Breast epithelium (tissue), 4 donors: ENCODE results near the gene CAMKK1. TPM values are rescaled to one million over a fixed set of nuclear protein-coding genes. Genes with fewer than 3 reads are reported as not detected.
A peak's percentile ranks its signal among the peaks of the same experiment; 100 is the strongest.

Experiments used
- DNase-seq, 2 donors: peaks; one replicate each; pipeline ENCODE4 v3.0.0-alpha.2; 2019; ENCODE audit warnings: low spot score in 2 of 2
- H3K27ac ChIP-seq, 2 donors: fragments of 200-600 bp; sonication (generic) in 1 of 2; one replicate each; pipeline ENCODE4 v1.5.1; 2016 to 2019; ENCODE audit warnings: mild to moderate bottlenecking in 1 of 2
- H3K27me3 ChIP-seq, 2 donors: fragments of 200-600 bp; sonication (generic) in 1 of 2; one replicate each; pipeline versions ENCODE4 v1.5.1 to v1.6.0; 2017 to 2019; ENCODE audit warnings: control low read depth in 1 of 2, mild to moderate bottlenecking in 1 of 2
- H3K36me3 ChIP-seq: fragments of 200-600 bp; one replicate; pipeline ENCODE4 v1.5.1; 2019
- H3K4me1 ChIP-seq, 2 donors: fragments of 200-600 bp; sonication (generic); one replicate each; pipeline ENCODE4 v1.5.1; 2016 to 2019; ENCODE audit warnings: control low read depth in 1 of 2
- H3K4me3 ChIP-seq, 3 donors: fragments of 200-600 bp; sonication (generic); 1 replicate in 2 of 3; 2 replicates in 1 of 3; pipeline ENCODE4 v1.5.1; 2016 to 2019; ENCODE audit warnings: mild to moderate bottlenecking in 3 of 3, moderate library complexity in 2 of 3
- H3K9me3 ChIP-seq, 2 donors: fragments of 200-600 bp; sonication (generic) in 1 of 2; one replicate each; pipeline ENCODE4 v1.5.1; 2016 to 2019; ENCODE audit warnings: control low read depth in 1 of 2
- POLR2A ChIP-seq: fragments of 450-650 bp; IDR thresholded peaks from one replicate; pipeline ENCODE4 v1.6.1; 2016; ENCODE audit warnings: antibody characterized with exemption, mild to moderate bottlenecking, moderate library complexity
- POLR2AphosphoS5 ChIP-seq, 3 donors: sonication (generic); formaldehyde crosslinking; IDR thresholded peaks; one replicate each; pipeline ENCODE4 v1.6.1; 2017; ENCODE audit warnings: antibody characterized with exemption in 3 of 3
- intact Hi-C: fragments of 100-400 bp; cut with DNase I; formaldehyde crosslinking; loops from one replicate; pipeline ENCODE4 v1.15.1; 2023; ENCODE audit warnings: low total_unique reads
- total RNA-seq, 3 donors: library from RNA; depleted of rRNA; stranded (reverse); fragments of >200 nt; gene quantifications; one replicate each; pipeline ENCODE4 v1.1.0, GENCODE V29; 2016
- TF ChIP-seq, protein P1 (sequence below), 3 donors: fragments of 450-650 bp; IDR thresholded peaks; one replicate each; pipeline ENCODE4 v1.5.1; 2016 to 2017; ENCODE audit warnings: antibody characterized with exemption in 3 of 3, mild to moderate bottlenecking in 3 of 3, moderate library complexity in 3 of 3

Gene CAMKK1
- total RNA-seq, 3 donors from 2014 or later = 3.0 to 7.8 (median 6.9) TPM

DNA sequence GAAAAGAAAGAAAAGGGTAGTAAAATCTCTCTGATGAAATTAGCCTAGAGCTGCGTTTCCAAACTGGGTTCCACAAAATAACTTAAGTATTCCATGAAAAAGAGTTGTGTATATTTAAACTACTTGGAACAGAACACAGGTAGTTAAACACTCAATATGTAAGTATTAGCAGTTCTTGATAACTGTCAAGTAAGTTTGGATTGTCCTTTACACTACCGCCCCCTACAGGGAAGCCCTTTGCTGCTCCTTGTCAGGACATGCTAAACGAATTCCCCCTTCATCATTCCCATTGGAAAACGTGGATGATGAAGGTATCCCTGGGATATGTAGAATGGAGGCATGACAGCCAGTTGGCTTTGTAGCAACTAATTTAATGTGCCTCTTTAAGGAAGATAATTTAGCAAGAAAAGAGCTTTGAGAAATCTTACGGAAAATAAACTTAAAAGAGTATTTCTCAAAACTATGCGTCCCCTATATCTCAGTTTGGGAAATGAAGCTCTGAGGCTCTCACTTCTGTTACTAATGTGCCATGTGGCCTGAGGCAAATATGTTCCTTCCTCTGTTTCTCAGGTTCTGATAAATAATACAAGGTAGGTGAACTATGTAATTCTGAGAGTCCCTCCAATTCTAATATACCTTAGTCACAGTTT, 65.6 kb downstream of the CAMKK1 start:
- H3K4me3 ChIP-seq = no peak overlapping the region
- no peaks in the 10 kb centered on the region for H3K27me3 ChIP-seq
- no peak for DNase-seq
- peaks cover 1% of the 10 kb centered on the region for H3K36me3 ChIP-seq
- H3K27ac ChIP-seq = no peak overlapping the region
- TF ChIP-seq POLR2A (no peak), POLR2AphosphoS5 (IDR thresholded peaks at IDR 0.05) (no peak)
- TF ChIP-seq, protein P1, sequence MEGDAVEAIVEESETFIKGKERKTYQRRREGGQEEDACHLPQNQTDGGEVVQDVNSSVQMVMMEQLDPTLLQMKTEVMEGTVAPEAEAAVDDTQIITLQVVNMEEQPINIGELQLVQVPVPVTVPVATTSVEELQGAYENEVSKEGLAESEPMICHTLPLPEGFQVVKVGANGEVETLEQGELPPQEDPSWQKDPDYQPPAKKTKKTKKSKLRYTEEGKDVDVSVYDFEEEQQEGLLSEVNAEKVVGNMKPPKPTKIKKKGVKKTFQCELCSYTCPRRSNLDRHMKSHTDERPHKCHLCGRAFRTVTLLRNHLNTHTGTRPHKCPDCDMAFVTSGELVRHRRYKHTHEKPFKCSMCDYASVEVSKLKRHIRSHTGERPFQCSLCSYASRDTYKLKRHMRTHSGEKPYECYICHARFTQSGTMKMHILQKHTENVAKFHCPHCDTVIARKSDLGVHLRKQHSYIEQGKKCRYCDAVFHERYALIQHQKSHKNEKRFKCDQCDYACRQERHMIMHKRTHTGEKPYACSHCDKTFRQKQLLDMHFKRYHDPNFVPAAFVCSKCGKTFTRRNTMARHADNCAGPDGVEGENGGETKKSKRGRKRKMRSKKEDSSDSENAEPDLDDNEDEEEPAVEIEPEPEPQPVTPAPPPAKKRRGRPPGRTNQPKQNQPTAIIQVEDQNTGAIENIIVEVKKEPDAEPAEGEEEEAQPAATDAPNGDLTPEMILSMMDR (IDR thresholded peaks at IDR 0.05) = peak in 1 of 3 donors; percentile 33
- intact Hi-C loops = loop anchor here (5.0 to 10.0 kb wide), 2 partner anchors 1608 to 1725 kb away; partner anchors contain the start of gene C1QBP
- no peaks in the 10 kb centered on the region for H3K9me3 ChIP-seq
- no peaks in the 10 kb centered on the region for H3K4me1 ChIP-seq

GRCh38 chr17:3826191-3826590, 66.7 kb downstream of the CAMKK1 start:
- DNase-seq = no peak
- Histone ChIP-seq H3K27ac (no peak overlapping the region), H3K4me3 (no peak overlapping the region), H3K4me1 (no peaks in the 10 kb centered on the region), H3K36me3 (peaks cover 8% of the 10 kb centered on the region), H3K27me3 (no peaks in the 10 kb centered on the region), H3K9me3 (no peaks in the 10 kb centered on the region)
- no peak for TF ChIP-seq POLR2A
- TF ChIP-seq POLR2AphosphoS5 (IDR thresholded peaks at IDR 0.05) = no peak
- TF ChIP-seq, protein P1 (IDR thresholded peaks at IDR 0.05) = no peak
- intact Hi-C loops = loop anchor here (5.0 to 10.0 kb wide), 2 partner anchors 1609 to 1724 kb away; partner anchors contain the start of gene C1QBP

GRCh38 chr17:3821101-3821500, 71.8 kb downstream of the CAMKK1 start:
- no peaks in the 10 kb centered on the region for H3K4me1 ChIP-seq
- TF ChIP-seq POLR2A (no peak), POLR2AphosphoS5 (IDR thresholded peaks at IDR 0.05) (no peak)
- TF ChIP-seq, protein P1 (IDR thresholded peaks at IDR 0.05) = no peak
- no peak overlapping the region for H3K27ac ChIP-seq
- peaks cover 15% of the 10 kb centered on the region for H3K36me3 ChIP-seq
- H3K27me3 ChIP-seq = no peaks in the 10 kb centered on the region
- H3K4me3 ChIP-seq = no peak overlapping the region
- intact Hi-C loops = loop anchor here (10.0 kb wide), 1 partner anchor 1614 kb away; the partner anchor contains the start of gene C1QBP
- no peaks in the 10 kb centered on the region for H3K9me3 ChIP-seq
- DNase-seq = no peak

GRCh38 chr17:3818786-3819185, 74.1 kb downstream of the CAMKK1 start:
- Histone ChIP-seq H3K36me3 (peaks cover 15% of the 10 kb centered on the region), H3K27ac (no peak overlapping the region), H3K27me3 (no peaks in the 10 kb centered on the region), H3K9me3 (no peaks in the 10 kb centered on the region), H3K4me3 (no peak overlapping the region), H3K4me1 (no peaks in the 10 kb centered on the region)
- TF ChIP-seq, protein P1 (IDR thresholded peaks at IDR 0.05) = no peak
- TF ChIP-seq POLR2AphosphoS5 (IDR thresholded peaks at IDR 0.05) (no peak), POLR2A (no peak)
- intact Hi-C loops = no loop called here
- no peak for DNase-seq

GRCh38 chr17:3817851-3818605, 74.8 kb downstream of the CAMKK1 start:
- TF ChIP-seq POLR2AphosphoS5 (IDR thresholded peaks at IDR 0.05) = no peak
- TF ChIP-seq POLR2A = no peak
- TF ChIP-seq, protein P1 (IDR thresholded peaks at IDR 0.05) = no peak
- no peak for DNase-seq
- no peak overlapping the region for H3K27ac ChIP-seq
- peaks cover 20% of the 10 kb centered on the region for H3K36me3 ChIP-seq
- no peak overlapping the region for H3K4me3 ChIP-seq
- no peaks in the 10 kb centered on the region for H3K4me1 ChIP-seq
- no peaks in the 10 kb centered on the region for H3K9me3 ChIP-seq
- intact Hi-C loops = no loop called here
- H3K27me3 ChIP-seq = no peaks in the 10 kb centered on the region
